Measurements from ENCODE around the gene PRKAG2. TPM values are rescaled to one million over a fixed set of nuclear protein-coding genes. Genes with fewer than 3 reads are reported as not detected.
A peak's percentile ranks its signal among the peaks of the same experiment; 100 is the strongest.

Gene PRKAG2
- polyA plus RNA-seq, 3 donors = 29.2 to 59.8 (median 30.9) TPM

- Mint-ChIP-seq H3K4me1 (peaks cover 16% of the 10 kb centered on the region), H3K27ac (peak overlapping the region in 4 of 7 donors; percentile 3 to 75 (median 35)), H3K27me3 (ENCODE audit: low read depth in 3 of 3) (peaks cover 0 to 2% (median 1%) of the 10 kb centered on the region in 3 donors), H3K4me3 (no peak overlapping the region), H3K9me3 (peaks cover 0 to 4% (median 0%) of the 10 kb centered on the region in 7 donors), H3K36me3 (peaks cover 61 to 76% of the 10 kb centered on the region in 2 donors)
- no peak for TF ChIP-seq CTCF (IDR thresholded peaks at IDR 0.05)
- peaks cover 9% of the 10 kb centered on the region for H3K79me2 ChIP-seq (ENCODE audit: insufficient read depth, low read length)
- H3K4me3 ChIP-seq (replicated peaks in 1 of 3; ENCODE audit: low read depth in 2 of 3, low read length in 3 of 3) = no peak overlapping the region
- H3K27ac ChIP-seq (ENCODE audit: low read depth in 1 of 2, low read length in 2 of 2) = no peak overlapping the region
- H4K20me1 ChIP-seq (ENCODE audit: insufficient read depth, low read length) = peaks cover 87% of the 10 kb centered on the region
- DNase-seq = no peak
- no peak overlapping the region for H2AFZ ChIP-seq (ENCODE audit: insufficient read depth, low read depth, low read length, poor library complexity, severe bottlenecking)
- no peak overlapping the region for H3K4me2 ChIP-seq (replicated peaks; ENCODE audit: extremely low read depth, low read length, poor library complexity, severe bottlenecking)
- H3K9me3 ChIP-seq (replicated peaks in 1 of 2; ENCODE audit: control insufficient read depth in 1 of 2, insufficient read depth in 1 of 2, low read length in 2 of 2) = no peaks in the 10 kb centered on the region
- peaks cover 9 to 14% of the 10 kb centered on the region in 2 donors for H3K4me1 ChIP-seq (ENCODE audit: control insufficient read depth in 1 of 2, insufficient read depth in 2 of 2, low read length in 2 of 2)
- intact Hi-C loops (cut with micrococcal nuclease) = loop anchor here (5.0 to 10.0 kb wide), 2 partner anchors 98 to 215 kb away; partner anchors contain the start of gene PRKAG2 (in 1 of the 2)
- peaks cover 58 to 79% of the 10 kb centered on the region in 2 donors for H3K36me3 ChIP-seq (replicated peaks in 1 of 2; ENCODE audit: control insufficient read depth in 1 of 2, insufficient read depth in 2 of 2, low read length in 2 of 2)
- H3K27me3 ChIP-seq (ENCODE audit: control insufficient read depth in 2 of 2, insufficient read depth in 2 of 2, low read length in 2 of 2) = no peaks in the 10 kb centered on the region
- H3K9ac ChIP-seq (ENCODE audit: insufficient read depth, low read length, poor library complexity, severe bottlenecking) = no peak overlapping the region
- WGBS (ENCODE audit: insufficient coverage) = 100% methylated on average over 1 of the region's 7 CpGs
These were observed 97.2 kb downstream of the PRKAG2 start for GRCh38 chr7:151779678-151780077.

DNA sequence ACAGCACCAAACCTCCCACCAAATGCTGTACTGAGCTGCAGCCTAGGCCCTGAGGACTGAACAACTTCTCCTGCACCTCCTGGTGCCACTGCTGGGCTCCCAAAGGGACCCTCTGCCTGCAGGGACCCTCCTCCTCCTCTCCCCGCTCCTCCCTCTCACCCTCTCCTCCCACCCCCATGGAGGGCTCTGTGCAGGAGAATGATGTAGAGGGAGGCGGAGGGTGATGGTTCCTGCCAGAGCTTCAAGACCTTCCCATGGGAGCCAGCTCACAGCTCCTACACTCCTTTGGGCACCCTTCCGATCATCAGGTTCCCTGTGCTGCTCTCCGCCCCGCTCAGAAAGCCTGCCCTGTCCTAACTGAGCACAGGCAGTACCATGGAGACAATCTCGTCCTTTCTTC lies 97.7 kb downstream of the PRKAG2 start:
- Mint-ChIP-seq H3K27me3 (ENCODE audit: low read depth in 3 of 3) (peaks cover 0 to 2% (median 1%) of the 10 kb centered on the region in 3 donors), H3K36me3 (peaks cover 59 to 77% of the 10 kb centered on the region in 2 donors), H3K4me3 (no peak overlapping the region), H3K4me1 (peaks cover 16% of the 10 kb centered on the region), H3K27ac (peak overlapping the region in 4 of 7 donors; percentile 3 to 75 (median 35)), H3K9me3 (peaks cover 0 to 4% (median 0%) of the 10 kb centered on the region in 7 donors)
- H3K9ac ChIP-seq (ENCODE audit: insufficient read depth, low read length, poor library complexity, severe bottlenecking) = no peak overlapping the region
- H3K27me3 ChIP-seq (ENCODE audit: control insufficient read depth in 2 of 2, insufficient read depth in 2 of 2, low read length in 2 of 2) = no peaks in the 10 kb centered on the region
- H3K27ac ChIP-seq (ENCODE audit: low read depth in 1 of 2, low read length in 2 of 2) = no peak overlapping the region
- no peak for DNase-seq
- TF ChIP-seq CTCF (IDR thresholded peaks at IDR 0.05) = no peak
- peaks cover 9% of the 10 kb centered on the region for H3K79me2 ChIP-seq (ENCODE audit: insufficient read depth, low read length)
- peaks cover 59 to 79% of the 10 kb centered on the region in 2 donors for H3K36me3 ChIP-seq (replicated peaks in 1 of 2; ENCODE audit: control insufficient read depth in 1 of 2, insufficient read depth in 2 of 2, low read length in 2 of 2)
- H3K4me2 ChIP-seq (replicated peaks; ENCODE audit: extremely low read depth, low read length, poor library complexity, severe bottlenecking) = no peak overlapping the region
- peaks cover 87% of the 10 kb centered on the region for H4K20me1 ChIP-seq (ENCODE audit: insufficient read depth, low read length)
- peaks cover 9 to 14% of the 10 kb centered on the region in 2 donors for H3K4me1 ChIP-seq (ENCODE audit: control insufficient read depth in 1 of 2, insufficient read depth in 2 of 2, low read length in 2 of 2)
- 97% methylated on average over 4 of the region's 6 CpGs for WGBS (ENCODE audit: insufficient coverage)
- intact Hi-C loops (cut with micrococcal nuclease) = no loop called here
- H2AFZ ChIP-seq (ENCODE audit: insufficient read depth, low read depth, low read length, poor library complexity, severe bottlenecking) = no peak overlapping the region
- no peak overlapping the region for H3K4me3 ChIP-seq (replicated peaks in 1 of 3; ENCODE audit: low read depth in 2 of 3, low read length in 3 of 3)
- no peaks in the 10 kb centered on the region for H3K9me3 ChIP-seq (replicated peaks in 1 of 2; ENCODE audit: control insufficient read depth in 1 of 2, insufficient read depth in 1 of 2, low read length in 2 of 2)
